ENCODE data around the gene RNU1-1. TPM values are rescaled to one million over a fixed set of nuclear protein-coding genes. Genes with fewer than 3 reads are reported as not detected.
"Not testable (repeated sequence)": the region's sequence is repeated elsewhere in the genome, so short reads cannot be mapped to it uniquely, and the experiment has no call there.

RNU1-1 gene
- total and polyA plus RNA-seq, 7 experiments from 2014 or later: 2,341 to 4,458 (median 3,337) TPM; not detected in 2

- H3K9me3 ChIP-seq (ENCODE audit: control insufficient read depth in 2 of 3, low read length in 3 of 3); H3K27ac Mint-ChIP-seq; H3K9me3 Mint-ChIP-seq; intact Hi-C loops (cut with micrococcal nuclease); H3K4me1 Mint-ChIP-seq; H3K4me3 ChIP-seq (ENCODE audit: low read length); H3K4me3 Mint-ChIP-seq; POLR2A ChIA-PET; H3K27me3 ChIP-seq (ENCODE audit: control insufficient read depth in 2 of 2, insufficient read depth in 2 of 2, low read length in 2 of 2); H3K36me3 Mint-ChIP-seq; ATAC-seq; H3K36me3 ChIP-seq (ENCODE audit: control insufficient read depth in 2 of 3, insufficient read depth in 3 of 3, low read length in 3 of 3); H3K27ac ChIP-seq (ENCODE audit: low read depth, low read length); CTCF ChIA-PET; DNase-seq; H3K4me1 ChIP-seq (ENCODE audit: control insufficient read depth in 2 of 2, insufficient read depth in 2 of 2, low read length in 2 of 2): not testable (repeated sequence)
- peaks cover 20 to 51% (median 32%) of the 10 kb centered on the region in 5 donors for H3K27me3 Mint-ChIP-seq
Measured at GRCh38 chr1:16516694-16517410, 2.8 kb upstream of the RNU1-1 start.

DNA sequence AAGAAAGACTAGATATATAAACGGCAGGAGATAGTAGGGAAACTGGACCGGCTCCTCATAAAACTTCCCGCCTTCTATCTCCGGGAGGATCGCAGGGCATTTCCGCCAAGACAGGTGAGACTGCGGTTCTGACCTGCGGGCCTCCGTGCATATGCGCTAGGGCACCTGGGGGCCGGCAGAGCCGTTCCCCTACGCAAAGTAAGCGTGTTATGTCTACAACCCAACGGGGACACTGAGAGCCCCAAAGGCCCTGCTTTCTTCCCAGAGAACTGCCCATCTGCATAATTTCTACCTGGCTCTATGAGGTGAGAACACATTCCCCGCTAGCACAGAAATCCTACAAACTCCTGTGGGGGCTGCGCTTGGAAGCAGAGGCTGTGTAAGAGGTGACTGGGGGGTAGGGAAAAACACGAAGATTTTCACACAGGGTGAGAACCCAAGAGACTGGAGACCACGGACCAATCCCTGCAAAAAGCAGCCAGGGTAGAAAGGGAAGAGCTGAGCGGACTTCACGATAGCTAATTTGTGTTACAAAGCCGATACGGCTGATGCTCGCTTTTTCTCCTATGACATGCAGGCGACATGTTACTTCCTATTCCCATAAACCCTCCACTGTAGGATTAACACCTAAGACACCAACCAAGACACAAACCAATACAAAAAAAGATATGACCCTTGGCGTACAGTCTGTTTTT lies 526 bp downstream of the RNU1-1 start:
- intact Hi-C loops (cut with micrococcal nuclease): loop anchor here (1.0 to 5.0 kb wide), 4 partner anchors 14 to 384 kb away; partner anchors contain the start of genes RNU1-2 (in 1 of the 2) and SZRD1 (in 1 of the 2)

DNA sequence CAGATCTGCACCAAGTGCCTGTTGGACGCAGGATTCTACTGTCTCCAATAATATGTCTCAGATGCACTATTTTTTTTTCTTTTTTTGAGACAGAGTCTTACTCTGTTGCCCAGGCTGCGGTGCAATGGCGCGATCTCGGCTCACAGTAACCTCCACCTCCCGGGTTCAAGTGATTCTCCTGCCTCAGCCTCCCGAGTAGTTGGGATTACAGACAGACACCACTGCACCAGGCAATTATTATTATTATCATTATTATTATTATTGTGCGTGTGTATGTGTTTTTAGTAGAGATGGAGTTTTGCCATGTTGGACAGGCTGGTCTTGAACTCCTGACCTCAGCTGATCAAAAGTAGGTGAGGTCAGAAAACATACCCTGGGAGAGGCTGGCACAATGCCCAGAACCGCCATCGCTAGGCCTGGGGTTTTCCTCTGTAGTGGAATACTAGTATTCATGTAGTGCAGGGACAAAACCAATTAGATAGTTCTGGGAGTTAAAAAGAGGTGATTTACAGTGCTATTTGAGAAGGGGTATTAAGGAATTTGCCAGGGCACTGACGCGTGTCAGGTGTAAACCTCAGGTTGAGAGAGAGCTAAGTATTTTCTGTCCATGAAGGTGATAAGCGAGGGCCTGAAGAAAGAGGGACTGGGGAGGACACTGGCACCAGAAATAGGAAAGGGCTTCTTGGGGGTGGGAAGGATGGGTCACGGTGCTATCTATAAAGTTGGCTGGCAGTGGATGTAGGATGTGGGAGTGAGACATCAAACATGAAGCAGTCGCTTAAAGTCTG lies 1.3 kb downstream of the RNU1-1 start:
- H3K27me3 Mint-ChIP-seq: peaks cover 0 to 13% (median 8%) of the 10 kb centered on the region in 5 donors
- CTCF ChIA-PET; H3K27ac ChIP-seq (ENCODE audit: low read depth, low read length); H3K36me3 Mint-ChIP-seq; H3K9me3 ChIP-seq (ENCODE audit: control insufficient read depth in 2 of 3, low read length in 3 of 3); H3K4me1 ChIP-seq (ENCODE audit: control insufficient read depth in 2 of 2, insufficient read depth in 2 of 2, low read length in 2 of 2); H3K27me3 ChIP-seq (ENCODE audit: control insufficient read depth in 2 of 2, insufficient read depth in 2 of 2, low read length in 2 of 2); H3K4me3 Mint-ChIP-seq; H3K9me3 Mint-ChIP-seq; H3K4me3 ChIP-seq (ENCODE audit: low read length); ATAC-seq; H3K36me3 ChIP-seq (ENCODE audit: control insufficient read depth in 2 of 3, insufficient read depth in 3 of 3, low read length in 3 of 3); H3K27ac Mint-ChIP-seq; H3K4me1 Mint-ChIP-seq: not testable (repeated sequence)
- intact Hi-C loops (cut with micrococcal nuclease): loop anchor here (1.0 to 5.0 kb wide), 4 partner anchors 14 to 384 kb away; partner anchors contain the start of genes RNU1-2 (in 1 of the 2) and SZRD1 (in 1 of the 2)
- POLR2A ChIA-PET: interaction anchor here (0.7 to 1.5 kb wide), 4 partner anchors 14 to 392 kb away, joined by 3 to 15 read pairs (median 7); partner anchors contain the start of gene NECAP2
- DNase-seq: peak in 2 of 9 donors; percentile 16 to 38

More for the DNA sequence above, 526 bp downstream of the RNU1-1 start:
- H3K36me3 ChIP-seq (ENCODE audit: control insufficient read depth in 2 of 3, insufficient read depth in 3 of 3, low read length in 3 of 3); CTCF ChIA-PET; H3K9me3 Mint-ChIP-seq; H3K4me1 Mint-ChIP-seq; H3K9me3 ChIP-seq (ENCODE audit: control insufficient read depth in 2 of 3, low read length in 3 of 3); H3K27me3 ChIP-seq (ENCODE audit: control insufficient read depth in 2 of 2, insufficient read depth in 2 of 2, low read length in 2 of 2); H3K27ac Mint-ChIP-seq; H3K36me3 Mint-ChIP-seq; H3K4me3 Mint-ChIP-seq; H3K4me1 ChIP-seq (ENCODE audit: control insufficient read depth in 2 of 2, insufficient read depth in 2 of 2, low read length in 2 of 2): not testable (repeated sequence)
- Histone ChIP-seq H3K4me3 (ENCODE audit: low read length) (peak overlapping the region; percentile 16), H3K27ac (ENCODE audit: low read depth, low read length) (peak overlapping the region; percentile 84)
- H3K27me3 Mint-ChIP-seq: peaks cover 7 to 20% (median 13%) of the 10 kb centered on the region in 5 donors
- peak in 5 of 9 donors; percentile 37 to 74 (median 63) for DNase-seq
- peak; percentile 98 for ATAC-seq
- POLR2A ChIA-PET: interaction anchor here (0.7 to 1.5 kb wide), 7 partner anchors 8 to 656 kb away, joined by 3 to 15 read pairs (median 4); partner anchors contain the start of gene NECAP2

DNA sequence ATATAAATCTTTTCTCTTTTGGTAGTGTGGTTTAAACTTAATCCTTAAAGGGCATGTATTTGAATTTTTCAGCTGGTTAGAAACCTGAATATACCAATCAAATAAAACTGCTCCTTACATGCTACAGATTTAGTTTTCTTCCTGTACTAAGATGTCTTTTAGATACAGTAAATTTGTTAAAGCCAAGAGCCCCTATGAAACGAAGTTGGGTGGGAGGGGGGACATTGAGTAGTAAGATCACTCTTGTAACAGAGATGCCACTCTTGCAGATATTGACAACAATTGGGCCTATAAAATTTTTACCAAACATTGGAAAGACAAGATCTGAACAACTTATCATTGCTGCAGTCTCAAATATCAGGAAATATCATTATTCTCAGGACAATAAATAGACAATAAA lies 2.2 kb downstream of the RNU1-1 start:
- ATAC-seq, CTCF ChIA-PET: not testable (repeated sequence)

GRCh38 chr1:16508861-16509445 lies 5.1 kb downstream of the RNU1-1 start:
- intact Hi-C loops (cut with micrococcal nuclease); H3K27ac ChIP-seq (ENCODE audit: low read depth, low read length); H3K4me3 ChIP-seq (ENCODE audit: low read length); H3K4me1 Mint-ChIP-seq; H3K4me3 Mint-ChIP-seq; H3K36me3 Mint-ChIP-seq; H3K27ac Mint-ChIP-seq; POLR2A ChIA-PET; H3K9me3 Mint-ChIP-seq; H3K4me1 ChIP-seq (ENCODE audit: control insufficient read depth in 2 of 2, insufficient read depth in 2 of 2, low read length in 2 of 2); H3K36me3 ChIP-seq (ENCODE audit: control insufficient read depth in 2 of 3, insufficient read depth in 3 of 3, low read length in 3 of 3); H3K27me3 ChIP-seq (ENCODE audit: control insufficient read depth in 2 of 2, insufficient read depth in 2 of 2, low read length in 2 of 2); ATAC-seq; H3K9me3 ChIP-seq (ENCODE audit: control insufficient read depth in 2 of 3, low read length in 3 of 3): not testable (repeated sequence)
- DNase-seq: peak in 1 of 9 donors; percentile 23
- peaks cover 0 to 12% (median 0%) of the 10 kb centered on the region in 5 donors for H3K27me3 Mint-ChIP-seq
- CTCF ChIA-PET: interaction anchor here (0.7 kb wide), 1 partner anchor 557 kb away, joined by 3 read pairs; no protein-coding TSS in a partner anchor

More for the DNA sequence above, 2.2 kb downstream of the RNU1-1 start:
- not testable (repeated sequence) for H3K36me3 Mint-ChIP-seq; H3K36me3 ChIP-seq (ENCODE audit: control insufficient read depth in 2 of 3, insufficient read depth in 3 of 3, low read length in 3 of 3); H3K4me3 ChIP-seq (ENCODE audit: low read length); DNase-seq; H3K27ac ChIP-seq (ENCODE audit: low read depth, low read length); H3K9me3 Mint-ChIP-seq; H3K4me1 Mint-ChIP-seq; H3K27me3 ChIP-seq (ENCODE audit: control insufficient read depth in 2 of 2, insufficient read depth in 2 of 2, low read length in 2 of 2); H3K4me1 ChIP-seq (ENCODE audit: control insufficient read depth in 2 of 2, insufficient read depth in 2 of 2, low read length in 2 of 2); H3K4me3 Mint-ChIP-seq; H3K9me3 ChIP-seq (ENCODE audit: control insufficient read depth in 2 of 3, low read length in 3 of 3)
- intact Hi-C loops (cut with micrococcal nuclease): loop anchor here (2.0 to 5.0 kb wide), 3 partner anchors 13 to 385 kb away; partner anchors contain the start of genes RNU1-2 (in 1 of the 2) and SZRD1 (in 1 of the 2)
- H3K27ac Mint-ChIP-seq: peak overlapping the region in 1 of 9 donors; percentile 59
- POLR2A ChIA-PET: interaction anchor here (0.7 kb wide), 1 partner anchor 184 kb away, joined by 3 read pairs; no protein-coding TSS in a partner anchor
- H3K27me3 Mint-ChIP-seq: peaks cover 0 to 11% (median under 1%) of the 10 kb centered on the region in 5 donors
